ENCODE data around the gene HAGH. TPM values are rescaled to one million over a fixed set of nuclear protein-coding genes. Genes with fewer than 3 reads are reported as not detected.

HAGH gene
- total RNA-seq, 4 donors from 2014 or later, result 124 to 245 (median 175) TPM

DNA sequence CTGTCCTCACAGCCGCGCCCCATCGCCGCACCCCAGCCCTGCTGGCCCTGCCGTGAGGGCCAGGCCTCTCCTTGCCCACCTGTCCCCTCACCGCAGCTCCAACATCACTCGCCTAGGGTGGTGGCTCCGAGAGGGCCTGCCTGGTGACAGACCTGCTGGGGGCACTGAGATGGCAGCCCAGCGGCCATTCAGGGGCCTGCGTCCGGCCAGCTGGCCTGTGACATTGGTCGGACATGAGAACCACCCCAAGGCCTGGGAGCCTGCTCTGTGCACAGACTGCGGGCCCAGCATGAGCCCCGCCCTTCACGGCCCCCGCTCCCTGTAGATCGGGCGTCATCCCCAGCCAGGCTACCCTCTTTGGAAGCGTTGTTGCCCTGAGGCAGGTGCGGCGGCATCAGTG lies 67.1 kb downstream of the HAGH start:
- TF ChIP-seq POLR2A (IDR thresholded peaks at IDR 0.05) (no peak), POLR2AphosphoS5 (IDR thresholded peaks at IDR 0.05) (no peak), EP300 (IDR thresholded peaks at IDR 0.05) (no peak)
- TF ChIP-seq, protein P1, sequence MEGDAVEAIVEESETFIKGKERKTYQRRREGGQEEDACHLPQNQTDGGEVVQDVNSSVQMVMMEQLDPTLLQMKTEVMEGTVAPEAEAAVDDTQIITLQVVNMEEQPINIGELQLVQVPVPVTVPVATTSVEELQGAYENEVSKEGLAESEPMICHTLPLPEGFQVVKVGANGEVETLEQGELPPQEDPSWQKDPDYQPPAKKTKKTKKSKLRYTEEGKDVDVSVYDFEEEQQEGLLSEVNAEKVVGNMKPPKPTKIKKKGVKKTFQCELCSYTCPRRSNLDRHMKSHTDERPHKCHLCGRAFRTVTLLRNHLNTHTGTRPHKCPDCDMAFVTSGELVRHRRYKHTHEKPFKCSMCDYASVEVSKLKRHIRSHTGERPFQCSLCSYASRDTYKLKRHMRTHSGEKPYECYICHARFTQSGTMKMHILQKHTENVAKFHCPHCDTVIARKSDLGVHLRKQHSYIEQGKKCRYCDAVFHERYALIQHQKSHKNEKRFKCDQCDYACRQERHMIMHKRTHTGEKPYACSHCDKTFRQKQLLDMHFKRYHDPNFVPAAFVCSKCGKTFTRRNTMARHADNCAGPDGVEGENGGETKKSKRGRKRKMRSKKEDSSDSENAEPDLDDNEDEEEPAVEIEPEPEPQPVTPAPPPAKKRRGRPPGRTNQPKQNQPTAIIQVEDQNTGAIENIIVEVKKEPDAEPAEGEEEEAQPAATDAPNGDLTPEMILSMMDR (IDR thresholded peaks at IDR 0.05), result no peak
- peaks cover 0 to 12% (median 0%) of the 10 kb centered on the region in 3 donors for H3K4me1 ChIP-seq
- 100% methylated on average over 4 of the region's 21 CpGs; no CpG with 5 or more reads in 1 of the 2 donors for WGBS, 2 donors (ENCODE audit: low coverage in 1 of 2)
- no peak overlapping the region for H3K4me3 ChIP-seq
- H3K27ac ChIP-seq, result no peak overlapping the region
- no peaks in the 10 kb centered on the region for H3K9me3 ChIP-seq
- peaks cover 0 to 99% of the 10 kb centered on the region in 2 donors for H3K36me3 ChIP-seq
- no peaks in the 10 kb centered on the region for H3K27me3 ChIP-seq
- no peak for ATAC-seq

DNA sequence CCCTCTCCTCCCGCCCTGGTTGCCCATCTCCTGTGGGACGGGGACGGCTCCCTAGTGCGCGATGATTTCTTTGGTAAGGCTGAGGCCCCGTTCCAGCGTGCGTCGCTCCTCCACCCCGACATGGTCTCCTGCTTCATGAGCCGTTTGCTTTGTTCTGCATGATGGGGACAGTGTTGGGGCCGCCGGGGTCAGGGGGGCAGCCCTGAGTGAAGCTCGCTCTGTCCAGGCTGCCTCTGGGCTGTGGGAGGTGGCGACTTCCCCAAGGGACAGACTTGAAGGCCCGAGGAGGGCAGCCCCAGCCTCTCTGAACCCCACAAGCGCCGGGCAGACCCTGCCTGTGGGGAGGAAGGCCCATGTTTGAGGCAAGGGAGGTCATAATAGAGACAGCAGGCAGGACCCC lies 67.7 kb downstream of the HAGH start:
- H3K4me3 ChIP-seq, result no peak overlapping the region
- TF ChIP-seq, protein P1 (IDR thresholded peaks at IDR 0.05), result no peak
- TF ChIP-seq EP300 (IDR thresholded peaks at IDR 0.05) (no peak), POLR2A (IDR thresholded peaks at IDR 0.05) (no peak), POLR2AphosphoS5 (IDR thresholded peaks at IDR 0.05) (no peak)
- H3K27me3 ChIP-seq, result no peaks in the 10 kb centered on the region
- 85% methylated on average over 10 of the region's 18 CpGs; no CpG with 5 or more reads in 1 of the 2 donors for WGBS, 2 donors (ENCODE audit: low coverage in 1 of 2)
- H3K27ac ChIP-seq, result no peak overlapping the region
- peaks cover 0 to 11% (median 0%) of the 10 kb centered on the region in 3 donors for H3K4me1 ChIP-seq
- peaks cover 0 to 99% of the 10 kb centered on the region in 2 donors for H3K36me3 ChIP-seq
- H3K9me3 ChIP-seq, result no peaks in the 10 kb centered on the region
- ATAC-seq, result no peak

DNA sequence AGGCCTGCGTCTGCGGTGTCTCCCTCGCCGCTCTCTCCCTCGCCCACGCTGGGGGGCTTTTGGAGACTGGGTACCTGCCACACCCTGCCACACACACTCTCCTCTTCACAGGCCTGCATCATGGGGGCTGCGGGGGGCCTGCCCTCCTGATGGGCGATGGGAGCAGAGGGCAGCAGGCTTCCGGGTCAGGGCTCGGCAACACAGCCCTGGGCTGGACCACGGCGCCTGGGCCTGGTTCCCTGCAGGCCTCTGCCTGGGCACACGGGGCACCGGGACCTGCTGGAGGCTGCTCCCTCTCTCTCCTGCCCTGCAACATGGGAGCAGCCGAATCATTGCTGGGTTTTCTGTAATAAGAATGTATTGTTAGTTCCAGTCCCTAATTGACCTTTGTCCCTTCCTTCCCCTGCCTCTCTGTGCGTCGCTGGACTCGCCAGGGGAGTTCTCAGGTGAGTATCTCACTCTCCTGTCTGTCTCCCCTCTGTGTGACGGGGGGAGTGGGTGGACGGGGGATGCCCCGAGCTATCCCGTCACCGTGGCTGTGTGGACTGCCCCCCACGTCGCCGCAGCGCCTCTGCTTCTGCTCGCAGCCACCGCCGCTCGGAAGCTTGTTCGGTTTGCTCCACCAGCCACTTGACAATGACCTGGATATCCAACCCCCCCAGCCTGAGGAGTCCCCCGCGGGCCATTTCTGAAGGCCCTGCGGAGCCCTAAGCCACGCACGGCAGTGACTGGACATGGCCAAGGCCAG lies 68.7 kb downstream of the HAGH start:
- H3K9me3 ChIP-seq, result no peaks in the 10 kb centered on the region
- no peak overlapping the region for H3K27ac ChIP-seq
- peaks cover 0 to 98% of the 10 kb centered on the region in 2 donors for H3K36me3 ChIP-seq
- H3K27me3 ChIP-seq, result no peaks in the 10 kb centered on the region
- no peak overlapping the region for H3K4me3 ChIP-seq
- TF ChIP-seq EP300 (IDR thresholded peaks at IDR 0.05), result no peak
- TF ChIP-seq POLR2AphosphoS5 (IDR thresholded peaks at IDR 0.05), result no peak
- TF ChIP-seq, protein P1 (IDR thresholded peaks at IDR 0.05), result no peak
- TF ChIP-seq POLR2A (IDR thresholded peaks at IDR 0.05), result no peak
- ATAC-seq, result no peak
- WGBS, 2 donors (ENCODE audit: low coverage in 1 of 2), result 90 to 91% methylated on average over 12 to 18 of the region's 37 CpGs
- peaks cover 0 to under 1% (median 0%) of the 10 kb centered on the region in 3 donors for H3K4me1 ChIP-seq

Other genes starting within 250 kb of the HAGH start
- gene IFT140, start 214.8 kb downstream of the HAGH start, total RNA-seq, result 10 to 100 TPM; 18.6 to 36.3 (median 27.2) TPM
- gene CRAMP1, start 214.5 kb downstream of the HAGH start, total RNA-seq, result 10 to 100 TPM in 2 of 4 donors, 1 to 10 TPM in 2; 9.0 to 15.1 (median 11.3) TPM
- gene JPT2, start 148.5 kb downstream of the HAGH start, total RNA-seq, result 10 to 100 TPM; 21.4 to 49.9 (median 31.6) TPM
- 10 to 100 TPM; 12.0 to 66.8 (median 33.1) TPM for gene MAPK8IP3, start 120.6 kb downstream of the HAGH start, total RNA-seq
- 100 to 1,000 TPM in 1 of 4 donors, 10 to 100 TPM in 3; 49.9 to 106 (median 87.2) TPM for gene NME3, start 55.3 kb downstream of the HAGH start, total RNA-seq
- gene EME2, start 54.0 kb downstream of the HAGH start, total RNA-seq, result 10 to 100 TPM in 1 of 4 donors, 1 to 10 TPM in 3; 4.6 to 20.4 (median 7.7) TPM
- gene MRPS34, start 53.7 kb downstream of the HAGH start, total RNA-seq, result 10 to 100 TPM; 44.4 to 72.8 (median 61.3) TPM
- gene SPSB3, start 44.3 kb downstream of the HAGH start, total RNA-seq, result 10 to 100 TPM; 52.4 to 81.1 (median 75.4) TPM
- 10 to 100 TPM; 64.4 to 92.2 (median 80.6) TPM for gene NUBP2, start 43.9 kb downstream of the HAGH start, total RNA-seq
- 1 to 10 TPM in 1 of 4 donors, under 1 TPM in 2, not detected in 1; 0.47 to 1.1 (median 0.67) TPM for gene IGFALS, start 33.1 kb downstream of the HAGH start, total RNA-seq
- 10 to 100 TPM; 22.9 to 44.0 (median 30.2) TPM for gene FAHD1, start 381 bp upstream of the HAGH start, total RNA-seq
- gene MEIOB, start 45.3 kb upstream of the HAGH start, total RNA-seq, result not detected
- gene HS3ST6, start 91.6 kb upstream of the HAGH start, total RNA-seq, result not detected
- 10 to 100 TPM; 23.8 to 53.7 (median 44.8) TPM for gene MSRB1, start 116.4 kb upstream of the HAGH start, total RNA-seq
- not detected for gene RPL3L, start 127.9 kb upstream of the HAGH start, total RNA-seq
- gene NDUFB10, start 132.7 kb upstream of the HAGH start, total RNA-seq, result 100 to 1,000 TPM; 214 to 400 (median 243) TPM
- 1,000 to 10,000 TPM in 3 of 4 donors, 100 to 1,000 TPM in 1; 899 to 1,585 (median 1,295) TPM for gene RPS2, start 138.0 kb upstream of the HAGH start, total RNA-seq
- not detected for gene RNF151, start 140.0 kb upstream of the HAGH start, total RNA-seq
- 10 to 100 TPM; 26.7 to 38.6 (median 33.2) TPM for gene TBL3, start 145.2 kb upstream of the HAGH start, total RNA-seq
- gene NOXO1, start 154.6 kb upstream of the HAGH start, total RNA-seq, result 1 to 10 TPM in 2 of 4 donors, not detected in 2; 1.0 to 1.1 TPM
- 10 to 100 TPM; 12.8 to 45.6 (median 25.1) TPM for gene GFER, start 157.4 kb upstream of the HAGH start, total RNA-seq
- 1 to 10 TPM in 3 of 4 donors, not detected in 1; 1.2 to 5.1 (median 3.1) TPM for gene SYNGR3, start 163.1 kb upstream of the HAGH start, total RNA-seq
- gene ZNF598, start 183.0 kb upstream of the HAGH start, total RNA-seq, result 10 to 100 TPM; 28.5 to 43.0 (median 34.6) TPM
- not detected for gene NPW, start 193.0 kb upstream of the HAGH start, total RNA-seq
- gene NHERF2, start 200.1 kb upstream of the HAGH start, total RNA-seq, result 100 to 1,000 TPM in 1 of 4 donors, 10 to 100 TPM in 3; 43.8 to 106 (median 63.8) TPM
- gene NTHL1, start 221.0 kb upstream of the HAGH start, total RNA-seq, result 10 to 100 TPM; 18.4 to 25.4 (median 21.6) TPM
- gene TSC2, start 221.2 kb upstream of the HAGH start, total RNA-seq, result 10 to 100 TPM; 36.3 to 78.8 (median 54.6) TPM